Transverse colon (tissue), 4 donors: ENCODE measurements around the gene FYCO1.

Source experiments
- CTCF ChIP-seq, 5 experiments: fragments of 200-600 bp in 3 of 5; fragments of 450-650 bp in 2 of 5; sonication (generic) in 3 of 5; IDR thresholded peaks; 1 replicate in 2 of 5; 2 replicates in 3 of 5; pipeline ENCODE4 v1.5.1; 2016 to 2017; ENCODE audit warnings: antibody characterized with exemption in 5 of 5, inconsistent platforms in 3 of 5, mild to moderate bottlenecking in 2 of 5, moderate library complexity in 1 of 5
- EP300 ChIP-seq: sonication (generic); formaldehyde crosslinking; IDR thresholded peaks from one replicate; pipeline ENCODE4 v1.6.1; 2017; ENCODE audit warnings: antibody characterized with exemption, low read depth
- POLR2A ChIP-seq: fragments of 450-650 bp; IDR thresholded peaks from one replicate; pipeline ENCODE4 v1.6.1; 2016; ENCODE audit warnings: antibody characterized with exemption, mild to moderate bottlenecking, moderate library complexity
- POLR2AphosphoS5 ChIP-seq, 3 donors: sonication (generic); formaldehyde crosslinking; IDR thresholded peaks; one replicate each; pipeline ENCODE4 v1.6.1; 2016; ENCODE audit warnings: antibody characterized with exemption in 3 of 3

- TF ChIP-seq CTCF (IDR thresholded peaks at IDR 0.05) = no peak
- TF ChIP-seq EP300 = no peak
- no peak for TF ChIP-seq POLR2AphosphoS5 (IDR thresholded peaks at IDR 0.05)
- TF ChIP-seq POLR2A = no peak
Observed at GRCh38 chr3:45988804-45989203, 6.8 kb downstream of the FYCO1 start.
